Type B pancreatic cell (in vitro differentiated cells): ENCODE measurements around the gene HIBADH. TPM values are rescaled to one million over a fixed set of nuclear protein-coding genes. Genes with fewer than 3 reads are reported as not detected.

Source experiments
- DNase-seq: peaks from one replicate; pipeline ENCODE4 v3.0.0; 2021; ENCODE audit warnings: mixed read lengths; ENCODE audit not compliant: unreplicated experiment; ENCODE audit errors: extremely low spot score
- H3K27ac Mint-ChIP-seq: 2 replicates; pipeline ENCODE4 v1.8.0; 2021; ENCODE audit warnings: mild to moderate bottlenecking, mixed read lengths
- H3K27me3 Mint-ChIP-seq: 2 replicates; pipeline ENCODE4 v1.8.0; 2021; ENCODE audit warnings: mixed read lengths
- H3K36me3 Mint-ChIP-seq: 2 replicates; pipeline ENCODE4 v1.8.0; 2021; ENCODE audit warnings: mixed read lengths
- H3K4me1 Mint-ChIP-seq: one replicate; pipeline ENCODE4 v1.8.0; 2021; ENCODE audit warnings: mixed read lengths; ENCODE audit not compliant: unreplicated experiment
- H3K4me3 Mint-ChIP-seq: 2 replicates; pipeline ENCODE4 v1.8.0; 2021; ENCODE audit warnings: mild to moderate bottlenecking, mixed read lengths
- H3K9me3 Mint-ChIP-seq: 2 replicates; pipeline ENCODE4 v1.8.0; 2021; ENCODE audit warnings: mixed read lengths
- total RNA-seq: library from RNA; stranded (reverse); gene quantifications from 2 replicates; pipeline ENCODE4 v1.2.1, GENCODE V29; 2021; ENCODE audit warnings: low replicate concordance
- TF ChIP-seq, protein P1 (sequence below): fragments of 200-600 bp; sonication (generic); conservative IDR thresholded peaks from 2 replicates; pipeline ENCODE4 v1.5.0; 2021; ENCODE audit warnings: antibody characterized with exemption, mild to moderate bottlenecking

Gene HIBADH
- total RNA-seq, 1 donor from 2014 or later: 37.1 TPM

DNA sequence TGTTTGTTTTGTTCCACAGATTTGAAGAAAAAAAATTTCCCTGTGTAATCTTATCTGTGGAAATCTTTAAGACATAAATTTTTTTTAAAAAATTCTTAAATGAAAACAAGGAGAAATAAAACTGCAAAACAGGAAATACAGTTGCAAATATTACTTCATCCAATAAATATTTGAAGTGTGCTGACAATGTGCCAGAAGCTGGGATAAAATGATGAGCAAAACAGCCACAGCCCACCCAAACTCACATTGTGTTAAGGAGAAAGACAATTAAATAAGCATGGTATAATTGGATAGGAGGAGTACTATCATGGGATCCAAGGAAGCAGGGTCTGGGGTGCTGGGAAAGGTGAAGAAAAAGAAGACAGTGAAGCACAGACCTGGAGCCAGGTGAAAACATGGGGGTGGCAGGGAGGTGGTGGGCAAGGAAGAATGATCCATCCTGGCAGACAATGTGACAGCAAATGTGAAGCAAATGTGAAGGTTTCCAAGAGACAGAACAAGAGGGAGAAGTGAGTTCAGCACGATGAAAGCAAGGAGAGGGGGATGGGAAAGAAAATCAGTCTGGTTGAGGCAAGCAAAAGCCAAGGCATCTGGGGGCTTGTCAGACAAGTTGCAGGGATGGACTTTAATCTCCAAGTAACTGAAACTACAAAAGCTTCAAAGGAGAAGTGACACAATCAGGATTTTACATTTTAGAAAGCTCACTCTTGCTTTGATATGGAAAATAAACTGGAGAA, 135.9 kb downstream of the HIBADH start:
- TF ChIP-seq, protein P1, sequence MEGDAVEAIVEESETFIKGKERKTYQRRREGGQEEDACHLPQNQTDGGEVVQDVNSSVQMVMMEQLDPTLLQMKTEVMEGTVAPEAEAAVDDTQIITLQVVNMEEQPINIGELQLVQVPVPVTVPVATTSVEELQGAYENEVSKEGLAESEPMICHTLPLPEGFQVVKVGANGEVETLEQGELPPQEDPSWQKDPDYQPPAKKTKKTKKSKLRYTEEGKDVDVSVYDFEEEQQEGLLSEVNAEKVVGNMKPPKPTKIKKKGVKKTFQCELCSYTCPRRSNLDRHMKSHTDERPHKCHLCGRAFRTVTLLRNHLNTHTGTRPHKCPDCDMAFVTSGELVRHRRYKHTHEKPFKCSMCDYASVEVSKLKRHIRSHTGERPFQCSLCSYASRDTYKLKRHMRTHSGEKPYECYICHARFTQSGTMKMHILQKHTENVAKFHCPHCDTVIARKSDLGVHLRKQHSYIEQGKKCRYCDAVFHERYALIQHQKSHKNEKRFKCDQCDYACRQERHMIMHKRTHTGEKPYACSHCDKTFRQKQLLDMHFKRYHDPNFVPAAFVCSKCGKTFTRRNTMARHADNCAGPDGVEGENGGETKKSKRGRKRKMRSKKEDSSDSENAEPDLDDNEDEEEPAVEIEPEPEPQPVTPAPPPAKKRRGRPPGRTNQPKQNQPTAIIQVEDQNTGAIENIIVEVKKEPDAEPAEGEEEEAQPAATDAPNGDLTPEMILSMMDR: no peak
- H3K27ac Mint-ChIP-seq: no peak overlapping the region
- H3K36me3 Mint-ChIP-seq: peaks cover 59% of the 10 kb centered on the region
- no peaks in the 10 kb centered on the region for H3K27me3 Mint-ChIP-seq
- peaks cover 9% of the 10 kb centered on the region for H3K9me3 Mint-ChIP-seq
- H3K4me3 Mint-ChIP-seq: no peak overlapping the region
- DNase-seq: no peak
- no peaks in the 10 kb centered on the region for H3K4me1 Mint-ChIP-seq

DNA sequence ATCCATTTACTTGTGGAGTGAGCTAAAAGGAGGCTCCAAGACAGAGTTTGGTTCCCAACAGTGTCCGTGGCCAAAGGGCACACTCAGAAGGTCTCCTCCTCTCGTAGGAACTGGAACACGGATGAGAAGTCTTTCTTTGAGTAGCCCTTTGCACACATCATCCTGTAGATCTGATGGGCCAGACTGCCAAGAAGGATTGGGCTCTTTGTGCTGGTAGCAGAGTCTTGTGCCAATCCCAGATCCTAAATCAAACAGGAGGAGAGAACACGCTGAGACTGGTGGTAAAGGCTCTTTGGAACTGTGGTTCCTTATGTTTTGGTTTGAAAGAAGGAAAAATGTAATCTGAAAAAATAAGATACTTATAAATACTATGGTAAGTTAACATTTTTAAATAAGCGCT, 136.6 kb downstream of the HIBADH start:
- Mint-ChIP-seq H3K4me3 (no peak overlapping the region), H3K27me3 (no peaks in the 10 kb centered on the region), H3K27ac (no peak overlapping the region), H3K4me1 (peaks cover under 1% of the 10 kb centered on the region), H3K36me3 (peaks cover 58% of the 10 kb centered on the region), H3K9me3 (peaks cover 9% of the 10 kb centered on the region)
- TF ChIP-seq, protein P1: no peak
- no peak for DNase-seq

DNA sequence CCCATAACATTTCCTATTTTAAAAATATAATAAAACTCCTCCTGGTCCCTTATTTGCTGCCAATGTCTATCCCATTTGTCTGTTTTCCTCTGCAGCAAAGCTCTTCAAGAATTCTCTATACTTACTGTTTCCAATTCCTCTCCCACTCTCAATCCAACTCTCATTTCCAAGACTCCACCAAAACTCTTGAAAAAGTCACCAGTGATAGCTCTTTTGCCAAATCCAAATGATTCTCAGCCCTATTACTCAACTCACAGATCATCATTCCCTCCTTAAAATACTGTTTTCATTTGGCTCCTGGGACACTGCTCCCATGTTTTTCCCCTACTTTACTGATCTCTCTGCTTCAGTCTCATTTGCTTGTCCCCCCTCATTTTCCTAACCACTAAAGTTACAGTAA, 139.4 kb downstream of the HIBADH start:
- TF ChIP-seq, protein P1: no peak
- Mint-ChIP-seq H3K36me3 (peaks cover 41% of the 10 kb centered on the region), H3K27ac (no peak overlapping the region), H3K9me3 (no peaks in the 10 kb centered on the region), H3K27me3 (no peaks in the 10 kb centered on the region), H3K4me3 (no peak overlapping the region), H3K4me1 (peaks cover 14% of the 10 kb centered on the region)
- no peak for DNase-seq

DNA sequence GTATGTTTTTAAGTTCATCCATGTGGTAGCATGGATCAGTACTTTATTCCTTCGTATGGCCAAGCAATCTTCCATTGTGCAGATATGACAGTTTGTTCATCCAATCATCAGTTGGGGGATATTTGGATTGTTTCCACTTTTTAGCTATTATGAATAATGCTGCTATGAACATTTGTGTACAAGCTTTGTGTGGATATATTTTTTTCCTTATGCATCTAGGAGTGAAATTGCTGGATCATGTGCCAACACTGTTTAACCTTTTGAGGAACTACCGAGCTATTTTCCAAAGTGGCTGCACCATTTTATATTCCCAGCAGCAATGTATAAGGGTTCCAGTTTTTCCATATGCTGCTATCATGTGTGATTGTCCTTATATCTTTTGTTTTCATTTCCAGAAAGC, 140.1 kb downstream of the HIBADH start:
- Mint-ChIP-seq H3K9me3 (no peaks in the 10 kb centered on the region), H3K4me3 (no peak overlapping the region), H3K36me3 (peaks cover 36% of the 10 kb centered on the region), H3K4me1 (peaks cover 21% of the 10 kb centered on the region), H3K27ac (no peak overlapping the region), H3K27me3 (no peaks in the 10 kb centered on the region)
- no peak for DNase-seq
- TF ChIP-seq, protein P1: no peak

DNA sequence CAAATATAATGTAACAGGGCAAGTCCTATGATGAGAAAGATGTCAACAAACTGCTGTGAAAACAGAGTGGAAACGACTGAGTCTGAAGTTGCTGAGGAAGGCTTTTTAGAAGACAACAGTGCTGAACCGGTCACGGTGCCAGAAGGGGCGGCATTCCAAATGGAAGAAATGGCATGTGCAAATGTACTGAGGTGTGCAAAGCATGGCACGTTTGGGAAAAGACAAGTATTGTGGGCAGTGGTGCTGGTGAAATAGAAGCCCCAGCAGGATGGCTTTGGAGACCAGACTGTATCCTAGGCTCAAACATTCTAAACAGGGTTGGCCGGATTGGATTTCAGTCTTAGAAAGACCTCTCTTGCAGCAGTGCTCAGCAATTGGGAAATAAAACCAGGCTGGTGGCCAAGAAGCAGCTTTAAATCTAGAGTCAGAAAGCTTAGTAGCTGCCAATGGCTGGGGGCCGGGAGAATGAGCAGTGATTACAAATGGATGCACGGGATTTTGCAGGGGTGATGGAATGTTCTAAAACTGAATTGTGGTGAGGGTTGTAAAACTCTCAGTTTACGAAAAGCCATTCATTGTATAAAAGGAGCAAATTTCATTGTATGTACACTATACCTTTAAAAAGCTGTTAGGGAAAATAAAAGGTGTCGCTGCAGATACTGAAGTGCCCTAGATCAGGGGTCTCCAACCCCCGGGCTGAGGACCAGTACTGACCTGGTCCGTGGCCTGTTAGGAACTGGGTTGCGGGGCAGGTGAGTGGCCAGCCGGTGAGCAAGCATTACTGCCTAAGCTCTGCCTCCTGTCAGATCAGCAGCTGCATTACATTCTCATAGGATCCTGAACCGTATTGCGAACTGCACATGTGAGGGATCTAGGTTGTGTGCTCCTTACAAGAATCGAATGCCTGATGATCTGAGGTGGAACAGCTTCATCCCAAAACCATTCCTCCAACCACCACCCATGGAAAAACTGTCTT, 141.6 kb downstream of the HIBADH start:
- Mint-ChIP-seq H3K4me3 (no peak overlapping the region), H3K27ac (no peak overlapping the region), H3K9me3 (no peaks in the 10 kb centered on the region), H3K4me1 (peaks cover 28% of the 10 kb centered on the region), H3K36me3 (peaks cover 26% of the 10 kb centered on the region), H3K27me3 (no peaks in the 10 kb centered on the region)
- DNase-seq: no peak
- TF ChIP-seq, protein P1: no peak
